ENCODE measurements around the gene TLR10.
"Not testable (repeated sequence)": the region's sequence is repeated elsewhere in the genome, so short reads cannot be mapped to it uniquely, and the experiment has no call there.

Gene TLR10

GRCh38 chr4:38802561-38803355 lies 20.0 kb upstream of the TLR10 start:
- DNase-seq (ENCODE audit: low read depth in 2 of 3, low spot score in 2 of 3), result no peak

- DNase-seq (ENCODE audit: low read depth in 2 of 3, low spot score in 2 of 3), result no peak
These were observed 18.2 kb upstream of the TLR10 start for GRCh38 chr4:38800961-38801450.

GRCh38 chr4:38800366-38800765 lies 17.6 kb upstream of the TLR10 start:
- no peak for DNase-seq (ENCODE audit: low read depth in 2 of 3, low spot score in 2 of 3)

DNA sequence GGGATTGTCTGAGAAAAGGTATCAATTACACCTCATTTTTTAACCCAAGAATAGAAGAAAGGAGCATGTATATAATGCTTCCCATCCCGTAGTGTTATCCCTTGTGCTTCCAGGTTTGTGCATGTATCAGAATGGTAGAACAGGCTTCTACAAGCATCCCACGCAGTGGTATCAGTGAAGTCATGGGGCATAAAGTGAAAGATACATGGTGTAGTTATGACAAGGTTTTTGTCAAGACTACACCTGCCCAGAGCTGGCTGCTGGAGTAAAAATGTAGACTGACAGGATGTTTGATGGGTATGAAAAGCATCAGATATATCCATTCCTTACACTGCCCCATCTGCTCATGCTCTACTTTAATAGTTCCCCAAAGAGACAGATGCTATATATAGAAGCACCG lies 12.3 kb upstream of the TLR10 start:
- DNase-seq (ENCODE audit: low read depth in 2 of 3, low spot score in 2 of 3), result no peak

- no peak for DNase-seq (ENCODE audit: low read depth in 2 of 3, low spot score in 2 of 3)
These were observed 11.3 kb upstream of the TLR10 start for GRCh38 chr4:38794051-38794450.

GRCh38 chr4:38791010-38791409 lies 8.2 kb upstream of the TLR10 start:
- no peak for DNase-seq (ENCODE audit: low read depth in 2 of 3, low spot score in 2 of 3)

DNA sequence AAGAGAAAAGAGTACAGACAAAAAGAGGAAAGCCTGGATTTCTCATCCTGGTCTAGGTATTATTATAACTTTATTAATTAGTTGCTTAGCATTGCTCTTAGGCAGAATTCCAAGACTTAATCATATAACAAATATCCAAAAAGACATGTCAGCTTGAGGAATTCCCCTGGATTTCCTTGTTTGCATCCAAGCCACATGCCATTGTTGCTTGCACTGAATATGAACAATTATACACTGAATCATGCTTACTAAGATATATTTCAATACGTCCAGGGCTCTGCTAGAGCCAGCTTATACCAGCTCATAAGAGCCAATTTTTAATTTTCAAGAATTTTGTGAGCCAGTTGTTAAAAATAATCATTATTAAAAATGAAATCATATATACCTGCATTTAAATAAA lies 5.5 kb upstream of the TLR10 start:
- DNase-seq (ENCODE audit: low read depth in 2 of 3, low spot score in 2 of 3), result no peak

GRCh38 chr4:38787693-38788092 lies 4.9 kb upstream of the TLR10 start:
- DNase-seq (ENCODE audit: low read depth in 2 of 3, low spot score in 2 of 3), result no peak

GRCh38 chr4:38785901-38786402 lies 3.2 kb upstream of the TLR10 start:
- DNase-seq (ENCODE audit: low read depth in 2 of 3, low spot score in 2 of 3), result no peak

DNA sequence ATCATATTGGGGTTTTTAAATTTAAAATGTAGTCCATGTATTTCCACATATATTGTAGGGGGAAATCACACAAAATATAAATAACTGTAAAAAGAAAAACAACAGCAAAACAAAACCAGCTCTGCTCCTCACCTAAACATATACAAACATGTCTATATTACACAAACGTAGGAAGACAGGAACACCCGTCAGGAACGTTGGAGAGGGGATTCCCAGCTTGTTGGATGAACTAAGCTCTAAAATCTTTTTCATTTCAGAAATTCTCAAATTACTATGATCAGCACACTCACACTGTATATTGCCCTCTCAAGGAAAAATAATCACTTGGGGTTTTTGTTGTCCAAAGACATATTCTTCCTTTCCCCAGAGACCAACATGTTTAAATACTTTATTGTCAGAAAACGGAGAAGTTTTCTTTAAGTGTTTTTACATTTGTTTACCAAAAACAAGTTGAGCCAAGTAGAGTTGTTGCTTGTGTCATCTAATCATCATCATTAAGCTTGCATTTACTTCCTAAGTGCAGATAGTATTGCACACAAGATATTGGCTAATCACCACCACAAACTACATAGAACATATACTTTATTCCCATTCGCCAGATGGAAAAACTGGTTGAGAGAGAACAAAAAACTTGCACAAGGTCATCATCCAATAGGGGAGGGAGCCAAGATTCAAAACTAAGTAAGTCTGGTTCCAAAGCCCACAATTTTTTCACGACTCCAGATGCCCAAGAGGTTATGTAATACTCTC lies 2.4 kb upstream of the TLR10 start:
- DNase-seq (ENCODE audit: low read depth in 2 of 3, low spot score in 2 of 3), result no peak

DNA sequence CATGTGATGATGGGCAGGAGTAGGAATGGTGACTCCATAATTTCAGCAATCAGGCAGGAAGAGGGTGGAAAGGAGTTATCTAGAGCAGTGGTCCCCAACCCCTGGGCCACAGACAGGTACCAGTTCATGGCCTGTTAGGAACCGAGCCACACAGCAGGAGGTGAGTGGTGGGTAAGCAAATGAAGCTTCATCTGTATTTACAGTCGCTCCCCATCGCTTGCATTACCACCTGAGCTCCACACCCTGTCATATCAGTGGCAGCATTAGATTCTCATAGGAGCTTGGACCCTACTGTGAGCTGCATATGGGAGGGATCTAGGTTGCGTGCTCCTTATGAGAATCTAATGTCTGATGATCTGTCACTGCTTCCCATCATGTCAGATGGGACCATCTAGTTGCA lies 1.4 kb upstream of the TLR10 start:
- DNase-seq (ENCODE audit: low read depth in 2 of 3, low spot score in 2 of 3), result no peak

DNA sequence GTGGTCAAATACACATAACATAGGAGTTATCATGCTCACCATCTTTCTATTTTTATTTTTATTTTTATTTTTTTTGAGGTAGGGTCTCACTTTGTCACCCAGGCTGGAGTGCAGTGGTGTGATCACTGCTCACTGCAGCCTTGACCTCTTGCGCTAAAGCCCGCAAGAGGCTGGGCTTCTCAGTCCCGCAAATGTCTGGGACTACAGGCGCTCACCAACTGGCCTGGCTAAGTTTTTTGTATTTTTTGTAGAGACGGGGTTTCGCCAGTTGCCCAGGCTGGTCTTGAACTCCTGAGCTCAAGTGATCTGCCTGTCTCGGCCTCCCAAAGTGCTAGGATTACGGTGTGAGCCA lies 295 bp upstream of the TLR10 start:
- no peak for DNase-seq (ENCODE audit: low read depth in 2 of 3, low spot score in 2 of 3)

GRCh38 chr4:38781854-38782261 lies 932 bp downstream of the TLR10 start:
- no peak for DNase-seq (ENCODE audit: low read depth in 2 of 3, low spot score in 2 of 3)

DNA sequence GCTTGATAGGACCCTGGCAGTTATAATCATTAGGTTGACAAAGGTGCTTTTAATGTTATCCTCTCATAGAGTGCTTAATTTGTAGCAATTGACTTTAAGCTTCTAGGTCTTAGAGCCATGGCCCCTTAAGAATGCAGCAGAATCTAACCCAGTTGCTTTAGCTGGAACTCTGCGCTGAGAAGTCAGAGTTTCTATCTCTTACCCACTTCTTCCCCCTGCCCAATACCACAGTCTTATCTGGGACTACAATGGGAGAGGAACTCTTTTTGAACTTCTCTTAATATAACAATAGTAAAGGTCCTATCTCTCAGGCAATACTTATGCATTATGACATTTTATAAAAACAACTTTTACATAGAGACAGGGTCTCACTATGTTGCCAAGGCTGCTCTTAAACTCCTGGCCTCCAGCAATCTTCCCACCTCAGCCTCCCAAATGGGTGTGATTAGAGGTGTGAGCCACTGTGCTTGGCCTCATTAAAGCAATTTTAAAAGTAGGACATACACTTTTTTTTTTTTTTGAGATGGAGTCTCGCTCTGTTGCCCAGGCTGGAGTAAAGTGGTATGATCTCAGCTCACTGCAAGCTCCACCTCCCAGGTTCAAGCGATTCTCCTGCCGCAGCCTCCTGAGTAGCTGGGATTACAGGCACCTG lies 1.8 kb downstream of the TLR10 start:
- DNase-seq (ENCODE audit: low read depth in 2 of 3, low spot score in 2 of 3), result no peak

DNA sequence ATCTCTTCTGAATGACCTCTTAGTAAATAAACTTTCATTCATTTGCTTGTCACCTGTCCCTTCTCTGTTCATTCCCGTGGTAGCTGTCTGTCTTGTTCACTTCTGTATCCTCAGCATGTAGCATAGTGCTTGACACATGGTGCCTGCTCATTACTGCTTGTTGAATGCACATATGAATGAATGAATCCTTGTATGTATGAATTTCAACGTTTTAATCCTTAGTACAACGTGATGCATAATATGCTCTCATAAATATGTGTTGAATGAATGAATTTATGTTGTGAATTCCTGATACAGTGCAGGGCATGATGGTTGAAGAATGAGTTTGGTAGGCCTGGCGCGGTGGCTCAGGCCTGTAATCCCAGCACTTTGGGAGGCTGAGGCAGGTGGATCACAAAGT lies 3.0 kb downstream of the TLR10 start:
- no peak for DNase-seq (ENCODE audit: low read depth in 2 of 3, low spot score in 2 of 3)

GRCh38 chr4:38777925-38778324 lies 4.9 kb downstream of the TLR10 start:
- not testable (repeated sequence) for DNase-seq (ENCODE audit: low read depth in 2 of 3, low spot score in 2 of 3)

GRCh38 chr4:38775326-38775725 lies 7.5 kb downstream of the TLR10 start:
- no peak for DNase-seq (ENCODE audit: low read depth in 2 of 3, low spot score in 2 of 3)

- DNase-seq (ENCODE audit: low read depth in 2 of 3, low spot score in 2 of 3), result no peak
These were observed 8.4 kb downstream of the TLR10 start for GRCh38 chr4:38774181-38774955.

GRCh38 chr4:38770281-38770680 lies 12.5 kb downstream of the TLR10 start:
- not testable (repeated sequence) for DNase-seq (ENCODE audit: low read depth in 2 of 3, low spot score in 2 of 3)

DNA sequence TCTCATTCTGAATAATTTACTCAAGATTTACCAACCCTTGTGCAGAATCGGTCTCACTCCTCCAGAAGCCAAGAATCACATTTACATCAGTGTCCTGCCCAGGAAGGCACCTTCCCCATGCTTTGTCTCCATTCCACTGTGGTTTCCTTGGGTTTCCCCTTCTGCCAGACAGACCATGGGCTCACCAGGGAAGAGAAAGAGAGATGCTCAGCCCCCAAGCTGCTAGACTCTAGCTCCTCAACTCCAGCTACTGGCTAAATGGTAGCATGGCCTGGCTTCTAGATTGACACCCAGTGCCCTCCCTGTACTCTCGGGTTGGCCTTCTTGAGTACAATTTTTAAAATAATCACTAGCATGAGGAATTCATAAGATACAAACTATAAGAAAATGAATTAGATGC lies 12.9 kb downstream of the TLR10 start:
- DNase-seq (ENCODE audit: low read depth in 2 of 3, low spot score in 2 of 3), result no peak

- no peak for DNase-seq (ENCODE audit: low read depth in 2 of 3, low spot score in 2 of 3)
These were observed 13.3 kb downstream of the TLR10 start for GRCh38 chr4:38769441-38769840.

Data from activated CD8-positive, alpha-beta memory T cell treated with anti-CD3 and anti-CD28 coated beads for 48 hours (primary cell).